Measurements from ENCODE around the gene MDP1. TPM values are rescaled to one million over a fixed set of nuclear protein-coding genes. Genes with fewer than 3 reads are reported as not detected.

Gene MDP1
- total and polyA plus RNA-seq, 8 donors: 9.8 to 19.4 (median 12.4) TPM

- DNase-seq (peak; percentile 61 to 93 (median 87)), ATAC-seq (peak; percentile 94)
- Histone ChIP-seq H3K9me3 (no peaks in the 10 kb centered on the region), H3K36me3 (peaks cover 0 to 87% of the 10 kb centered on the region in 2 donors), H3K27ac (no peak within 1 kb of the TSS), H3K4me1 (peaks cover 0 to 30% of the 10 kb centered on the region in 2 donors), H3K4me3 (peak within 1 kb of the TSS; percentile 16 to 34), H3K27me3 (no peaks in the 10 kb centered on the region)
- intact Hi-C loops (cut with DNase I): no loop called here
- no peak for TF ChIP-seq CTCF (IDR thresholded peaks at IDR 0.05)
Measured at GRCh38 chr14:24171422-24172260, 44.2 kb downstream of the MDP1 start, which contains the start of gene REC8. TSS of gene REC8 (plus strand) at chr14:24172080. CDS start at chr14:24172553, 473 bp downstream.

GRCh38 chr14:24167469-24168114 lies 48.3 kb downstream of the MDP1 start:
- no peak for ATAC-seq
- Histone ChIP-seq H3K9me3 (no peaks in the 10 kb centered on the region), H3K36me3 (peaks cover 0 to 87% of the 10 kb centered on the region in 2 donors), H3K4me3 (no peak overlapping the region), H3K4me1 (peaks cover 7 to 70% of the 10 kb centered on the region in 2 donors), H3K27me3 (no peaks in the 10 kb centered on the region), H3K27ac (peak overlapping the region in 1 of 2 donors; percentile 74)
- no peak for DNase-seq
- TF ChIP-seq CTCF (IDR thresholded peaks at IDR 0.05): no peak
- intact Hi-C loops (cut with DNase I): no loop called here

GRCh38 chr14:24165785-24166184 lies 50.1 kb downstream of the MDP1 start:
- ATAC-seq: no peak

GRCh38 chr14:24164518-24164991 lies 51.3 kb downstream of the MDP1 start:
- H3K27ac ChIP-seq: no peak overlapping the region
- peak in 2 of 4 donors; percentile 20 to 79 for DNase-seq
- H3K36me3 ChIP-seq: peaks cover 0 to 87% of the 10 kb centered on the region in 2 donors
- TF ChIP-seq CTCF (IDR thresholded peaks at IDR 0.05): no peak
- H3K27me3 ChIP-seq: no peaks in the 10 kb centered on the region
- no peak for ATAC-seq
- H3K4me1 ChIP-seq: peaks cover 14 to 67% of the 10 kb centered on the region in 2 donors
- intact Hi-C loops (cut with DNase I): no loop called here
- no peak overlapping the region for H3K4me3 ChIP-seq
- H3K9me3 ChIP-seq: no peaks in the 10 kb centered on the region

More at GRCh38 chr14:24165785-24166184, 50.1 kb downstream of the MDP1 start:
- TF ChIP-seq CTCF (IDR thresholded peaks at IDR 0.05): no peak
- DNase-seq: peak in 1 of 4 donors; percentile 23
- Histone ChIP-seq H3K27me3 (no peaks in the 10 kb centered on the region), H3K27ac (peak overlapping the region in 1 of 2 donors; percentile 74), H3K36me3 (peaks cover 0 to 86% of the 10 kb centered on the region in 2 donors), H3K4me1 (peaks cover 14 to 66% of the 10 kb centered on the region in 2 donors), H3K9me3 (no peaks in the 10 kb centered on the region), H3K4me3 (no peak overlapping the region)
- intact Hi-C loops (cut with DNase I): no loop called here

Other genes starting within 250 kb of the MDP1 start
Only the 30 nearest of the 34 such genes appear.
- 1 to 10 TPM; 1.0 to 2.3 TPM for gene CARMIL3, start 164.1 kb downstream of the MDP1 start, total RNA-seq
- 1 to 10 TPM; 1.1 to 2.3 (median 1.4) TPM for gene CARMIL3, start 164.1 kb downstream of the MDP1 start, polyA plus RNA-seq (ENCODE audit: insufficient read length in 6 of 6)
- gene CPNE6, start 144.5 kb downstream of the MDP1 start, total RNA-seq: not detected
- under 1 TPM in 1 of 6 donors, not detected in 5; 0.12 TPM for gene CPNE6, start 144.5 kb downstream of the MDP1 start, polyA plus RNA-seq (ENCODE audit: insufficient read length in 6 of 6)
- 10 to 100 TPM; 36.5 to 61.3 TPM for gene PCK2, start 121.8 kb downstream of the MDP1 start, total RNA-seq
- gene PCK2, start 121.8 kb downstream of the MDP1 start, polyA plus RNA-seq (ENCODE audit: insufficient read length in 6 of 6): 10 to 100 TPM; 12.9 to 18.9 (median 15.7) TPM
- gene DCAF11, start 101.3 kb downstream of the MDP1 start, total RNA-seq: 10 to 100 TPM; 56.4 to 65.1 TPM
- 10 to 100 TPM; 60.6 to 76.3 (median 67.6) TPM for gene DCAF11, start 101.3 kb downstream of the MDP1 start, polyA plus RNA-seq (ENCODE audit: insufficient read length in 6 of 6)
- 1 to 10 TPM; 1.6 to 2.7 TPM for gene NRL, start 101.1 kb downstream of the MDP1 start, total RNA-seq
- gene NRL, start 101.1 kb downstream of the MDP1 start, polyA plus RNA-seq (ENCODE audit: insufficient read length in 6 of 6): 1 to 10 TPM in 5 of 6 donors, under 1 TPM in 1; 0.97 to 1.8 (median 1.4) TPM
- gene FITM1, start 85.4 kb downstream of the MDP1 start, total RNA-seq: under 1 TPM; 0.68 to 0.76 TPM
- gene FITM1, start 85.4 kb downstream of the MDP1 start, polyA plus RNA-seq (ENCODE audit: insufficient read length in 6 of 6): 1 to 10 TPM in 4 of 6 donors, under 1 TPM in 2; 0.77 to 1.5 (median 1.0) TPM
- gene PSME1, start 79.9 kb downstream of the MDP1 start, total RNA-seq: 100 to 1,000 TPM; 190 to 203 TPM
- gene PSME1, start 79.9 kb downstream of the MDP1 start, polyA plus RNA-seq (ENCODE audit: insufficient read length in 6 of 6): 100 to 1,000 TPM; 189 to 236 (median 221) TPM
- 10 to 100 TPM; 16.2 to 18.1 TPM for gene EMC9, start 74.5 kb downstream of the MDP1 start, total RNA-seq
- gene EMC9, start 74.5 kb downstream of the MDP1 start, polyA plus RNA-seq (ENCODE audit: insufficient read length in 6 of 6): 10 to 100 TPM; 13.5 to 24.3 (median 23.0) TPM
- 100 to 1,000 TPM; 134 to 224 TPM for gene PSME2, start 69.5 kb downstream of the MDP1 start, total RNA-seq
- gene PSME2, start 69.5 kb downstream of the MDP1 start, polyA plus RNA-seq (ENCODE audit: insufficient read length in 6 of 6): 100 to 1,000 TPM; 126 to 164 (median 159) TPM
- 10 to 100 TPM; 49.3 to 61.5 TPM for gene RNF31, start 68.6 kb downstream of the MDP1 start, total RNA-seq
- gene RNF31, start 68.6 kb downstream of the MDP1 start, polyA plus RNA-seq (ENCODE audit: insufficient read length in 6 of 6): 10 to 100 TPM; 42.4 to 69.9 (median 54.6) TPM
- 100 to 1,000 TPM in 1 of 2 donors, 10 to 100 TPM in 1; 95.6 to 131 TPM for gene IRF9, start 54.8 kb downstream of the MDP1 start, total RNA-seq
- 10 to 100 TPM; 53.4 to 69.9 (median 61.2) TPM for gene IRF9, start 54.8 kb downstream of the MDP1 start, polyA plus RNA-seq (ENCODE audit: insufficient read length in 6 of 6)
- gene REC8, start 44.0 kb downstream of the MDP1 start, total RNA-seq: 10 to 100 TPM; 27.0 to 31.6 TPM
- 10 to 100 TPM; 38.5 to 66.0 (median 44.3) TPM for gene REC8, start 44.0 kb downstream of the MDP1 start, polyA plus RNA-seq (ENCODE audit: insufficient read length in 6 of 6)
- gene IPO4, start 27.2 kb downstream of the MDP1 start, total RNA-seq: 10 to 100 TPM; 25.0 to 62.4 TPM
- 10 to 100 TPM; 22.6 to 39.5 (median 29.0) TPM for gene IPO4, start 27.2 kb downstream of the MDP1 start, polyA plus RNA-seq (ENCODE audit: insufficient read length in 6 of 6)
- gene TM9SF1, start 20.6 kb downstream of the MDP1 start, total RNA-seq: 10 to 100 TPM; 64.9 to 72.5 TPM
- gene TM9SF1, start 20.6 kb downstream of the MDP1 start, polyA plus RNA-seq (ENCODE audit: insufficient read length in 6 of 6): 10 to 100 TPM; 28.1 to 37.6 (median 32.4) TPM
- under 1 TPM; 0.37 to 0.55 TPM for gene TSSK4, start 10.4 kb downstream of the MDP1 start, total RNA-seq
- 10 to 100 TPM in 5 of 6 donors, 1 to 10 TPM in 1; 9.6 to 16.1 (median 13.7) TPM for gene TSSK4, start 10.4 kb downstream of the MDP1 start, polyA plus RNA-seq (ENCODE audit: insufficient read length in 6 of 6)
- gene CHMP4A, start 2.6 kb downstream of the MDP1 start, total RNA-seq: 10 to 100 TPM; 35.0 to 46.7 TPM
- 10 to 100 TPM; 52.8 to 64.6 (median 58.8) TPM for gene CHMP4A, start 2.6 kb downstream of the MDP1 start, polyA plus RNA-seq (ENCODE audit: insufficient read length in 6 of 6)
- gene NEDD8, start 16.3 kb upstream of the MDP1 start, total RNA-seq: 100 to 1,000 TPM; 162 to 163 TPM
- 100 to 1,000 TPM; 185 to 219 (median 203) TPM for gene NEDD8, start 16.3 kb upstream of the MDP1 start, polyA plus RNA-seq (ENCODE audit: insufficient read length in 6 of 6)
- gene GMPR2, start 16.9 kb upstream of the MDP1 start, total RNA-seq: 10 to 100 TPM; 63.6 to 69.6 TPM
- 100 to 1,000 TPM in 4 of 6 donors, 10 to 100 TPM in 2; 96.6 to 117 (median 114) TPM for gene GMPR2, start 16.9 kb upstream of the MDP1 start, polyA plus RNA-seq (ENCODE audit: insufficient read length in 6 of 6)
- gene TINF2, start 26.6 kb upstream of the MDP1 start, total RNA-seq: 100 to 1,000 TPM; 105 to 110 TPM
- gene TINF2, start 26.6 kb upstream of the MDP1 start, polyA plus RNA-seq (ENCODE audit: insufficient read length in 6 of 6): 10 to 100 TPM; 52.2 to 67.0 (median 58.3) TPM
- gene TGM1, start 47.1 kb upstream of the MDP1 start, total RNA-seq: 1 to 10 TPM; 7.6 to 9.6 TPM
- 1 to 10 TPM; 2.6 to 4.3 (median 3.2) TPM for gene TGM1, start 47.1 kb upstream of the MDP1 start, polyA plus RNA-seq (ENCODE audit: insufficient read length in 6 of 6)
- 10 to 100 TPM; 49.3 to 53.3 TPM for gene RABGGTA, start 55.5 kb upstream of the MDP1 start, total RNA-seq
- 10 to 100 TPM; 20.2 to 28.7 (median 25.6) TPM for gene RABGGTA, start 55.5 kb upstream of the MDP1 start, polyA plus RNA-seq (ENCODE audit: insufficient read length in 6 of 6)
- 10 to 100 TPM; 24.9 to 50.2 TPM for gene DHRS1, start 83.7 kb upstream of the MDP1 start, total RNA-seq
- 10 to 100 TPM; 37.7 to 55.5 (median 42.6) TPM for gene DHRS1, start 83.7 kb upstream of the MDP1 start, polyA plus RNA-seq (ENCODE audit: insufficient read length in 6 of 6)
- 10 to 100 TPM; 22.4 to 24.8 TPM for gene NOP9, start 83.8 kb upstream of the MDP1 start, total RNA-seq
- 10 to 100 TPM; 22.4 to 28.4 (median 26.0) TPM for gene NOP9, start 83.8 kb upstream of the MDP1 start, polyA plus RNA-seq (ENCODE audit: insufficient read length in 6 of 6)
- 10 to 100 TPM in 1 of 2 donors, 1 to 10 TPM in 1; 9.2 to 22.7 TPM for gene CIDEB, start 91.9 kb upstream of the MDP1 start, total RNA-seq
- gene CIDEB, start 91.9 kb upstream of the MDP1 start, polyA plus RNA-seq (ENCODE audit: insufficient read length in 6 of 6): 10 to 100 TPM in 5 of 6 donors, 1 to 10 TPM in 1; 9.5 to 14.8 (median 13.9) TPM
- 1 to 10 TPM; 4.5 to 6.3 TPM for gene LTB4R2, start 94.1 kb upstream of the MDP1 start, total RNA-seq
- 1 to 10 TPM; 4.0 to 5.9 (median 5.6) TPM for gene LTB4R2, start 94.1 kb upstream of the MDP1 start, polyA plus RNA-seq (ENCODE audit: insufficient read length in 6 of 6)
- 10 to 100 TPM in 1 of 2 donors, 1 to 10 TPM in 1; 5.9 to 26.1 TPM for gene LTB4R, start 95.4 kb upstream of the MDP1 start, total RNA-seq
- 1 to 10 TPM; 5.3 to 7.7 (median 6.5) TPM for gene LTB4R, start 95.4 kb upstream of the MDP1 start, polyA plus RNA-seq (ENCODE audit: insufficient read length in 6 of 6)
- gene ADCY4, start 119.0 kb upstream of the MDP1 start, total RNA-seq: 10 to 100 TPM; 38.2 to 45.2 TPM
- 10 to 100 TPM; 25.7 to 48.5 (median 32.2) TPM for gene ADCY4, start 119.0 kb upstream of the MDP1 start, polyA plus RNA-seq (ENCODE audit: insufficient read length in 6 of 6)
- 10 to 100 TPM; 16.1 to 26.3 TPM for gene RIPK3, start 123.9 kb upstream of the MDP1 start, total RNA-seq
- gene RIPK3, start 123.9 kb upstream of the MDP1 start, polyA plus RNA-seq (ENCODE audit: insufficient read length in 6 of 6): 1 to 10 TPM; 2.4 to 3.8 (median 3.0) TPM
- 10 to 100 TPM; 39.4 to 64.2 TPM for gene NFATC4, start 152.1 kb upstream of the MDP1 start, total RNA-seq
- gene NFATC4, start 152.1 kb upstream of the MDP1 start, polyA plus RNA-seq (ENCODE audit: insufficient read length in 6 of 6): 100 to 1,000 TPM in 1 of 6 donors, 10 to 100 TPM in 5; 72.2 to 102 (median 89.4) TPM
- gene NYNRIN, start 182.9 kb upstream of the MDP1 start, total RNA-seq: 10 to 100 TPM; 16.2 to 23.4 TPM
- gene NYNRIN, start 182.9 kb upstream of the MDP1 start, polyA plus RNA-seq (ENCODE audit: insufficient read length in 6 of 6): 100 to 1,000 TPM in 3 of 6 donors, 10 to 100 TPM in 3; 86.3 to 120 (median 98.9) TPM